Measurements from ENCODE around the gene ADRA2A.

GRCh38 chr10:111119637-111120036, 42.8 kb downstream of the ADRA2A start:
- TF ChIP-seq POLR2A (IDR thresholded peaks at IDR 0.05; ENCODE audit: low read depth, low read length): no peak
- TF ChIP-seq TAF1 (IDR thresholded peaks at IDR 0.05; ENCODE audit: low read depth, low read length): no peak
